Astrocyte of the cerebellum (primary cell): Measurements from ENCODE around the gene PDE10A.

Experiments
- DNase-seq: peaks from one replicate; pipeline ENCODE4 v3.0.0-alpha.2; 2011; ENCODE audit warnings: low read depth
- H3K4me3 ChIP-seq: 2 replicates; pipeline ENCODE4 v1.5.1; 2011; ENCODE audit warnings: mild to moderate bottlenecking, low read depth, low read length, moderate library complexity
- in situ Hi-C: cut with HindIII; loops from 2 replicates; pipeline ENCODE4 v1.10.0; 2017; ENCODE audit warnings: low sequenced_read_pairs
- TF ChIP-seq, protein P1 (sequence below): IDR thresholded peaks from 2 replicates; pipeline ENCODE4 v1.5.1; 2012; ENCODE audit warnings: low read length, low read depth, moderate library complexity, mild to moderate bottlenecking; ENCODE audit errors: missing control alignments

The PDE10A gene

GRCh38 chr6:165456286-165456685 lies 206.8 kb downstream of the PDE10A start:
- no peak overlapping the region for H3K4me3 ChIP-seq
- in situ Hi-C loops: no loop called here
- no peak for DNase-seq
- TF ChIP-seq, protein P1, sequence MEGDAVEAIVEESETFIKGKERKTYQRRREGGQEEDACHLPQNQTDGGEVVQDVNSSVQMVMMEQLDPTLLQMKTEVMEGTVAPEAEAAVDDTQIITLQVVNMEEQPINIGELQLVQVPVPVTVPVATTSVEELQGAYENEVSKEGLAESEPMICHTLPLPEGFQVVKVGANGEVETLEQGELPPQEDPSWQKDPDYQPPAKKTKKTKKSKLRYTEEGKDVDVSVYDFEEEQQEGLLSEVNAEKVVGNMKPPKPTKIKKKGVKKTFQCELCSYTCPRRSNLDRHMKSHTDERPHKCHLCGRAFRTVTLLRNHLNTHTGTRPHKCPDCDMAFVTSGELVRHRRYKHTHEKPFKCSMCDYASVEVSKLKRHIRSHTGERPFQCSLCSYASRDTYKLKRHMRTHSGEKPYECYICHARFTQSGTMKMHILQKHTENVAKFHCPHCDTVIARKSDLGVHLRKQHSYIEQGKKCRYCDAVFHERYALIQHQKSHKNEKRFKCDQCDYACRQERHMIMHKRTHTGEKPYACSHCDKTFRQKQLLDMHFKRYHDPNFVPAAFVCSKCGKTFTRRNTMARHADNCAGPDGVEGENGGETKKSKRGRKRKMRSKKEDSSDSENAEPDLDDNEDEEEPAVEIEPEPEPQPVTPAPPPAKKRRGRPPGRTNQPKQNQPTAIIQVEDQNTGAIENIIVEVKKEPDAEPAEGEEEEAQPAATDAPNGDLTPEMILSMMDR: no peak

DNA sequence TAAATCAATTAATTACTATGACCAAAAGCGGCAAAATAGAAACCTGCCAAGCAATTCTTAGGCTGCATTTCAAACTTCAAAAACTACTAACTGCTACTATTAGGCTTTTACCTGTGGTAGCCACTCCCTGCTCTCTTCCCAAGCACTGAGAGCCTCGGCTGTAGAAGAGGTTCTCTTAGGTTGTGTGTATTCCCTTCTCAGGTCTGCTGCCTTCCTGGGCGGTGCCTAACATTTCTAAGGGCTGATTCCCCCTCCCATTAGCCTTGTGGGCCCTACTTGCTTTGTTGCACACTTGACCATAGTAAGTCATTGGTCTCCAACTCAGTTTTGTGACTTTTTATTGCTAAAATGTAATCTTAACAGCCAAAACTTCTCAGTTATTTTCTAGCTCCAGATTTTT lies 207.6 kb downstream of the PDE10A start:
- in situ Hi-C loops: no loop called here
- TF ChIP-seq, protein P1: no peak
- no peak overlapping the region for H3K4me3 ChIP-seq
- no peak for DNase-seq

GRCh38 chr6:165453395-165453794 lies 209.6 kb downstream of the PDE10A start:
- in situ Hi-C loops: no loop called here
- TF ChIP-seq, protein P1: no peak
- DNase-seq: no peak
- no peak overlapping the region for H3K4me3 ChIP-seq

GRCh38 chr6:165451838-165452237 lies 211.2 kb downstream of the PDE10A start:
- no peak for DNase-seq
- TF ChIP-seq, protein P1: no peak
- no peak overlapping the region for H3K4me3 ChIP-seq
- in situ Hi-C loops: no loop called here

DNA sequence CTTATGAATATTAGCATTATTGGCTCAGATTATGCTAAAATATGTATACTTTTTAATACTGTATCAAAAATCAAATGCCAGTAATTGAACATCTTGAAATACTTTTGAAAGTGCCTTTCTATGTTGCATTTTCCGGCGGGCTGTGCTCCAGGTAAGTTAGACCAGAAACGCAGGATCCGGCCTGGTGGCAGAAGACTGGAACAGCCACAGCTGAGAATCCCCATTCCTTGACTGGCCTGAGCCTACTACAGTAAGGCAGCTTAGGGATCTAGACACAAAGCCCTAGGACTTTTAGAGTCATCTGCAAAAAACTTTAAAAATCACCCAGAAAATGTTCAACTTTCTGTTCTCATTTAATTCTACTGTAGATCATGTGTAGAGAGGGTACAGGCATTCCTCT lies 214.8 kb downstream of the PDE10A start:
- DNase-seq: no peak
- TF ChIP-seq, protein P1: no peak
- no peak overlapping the region for H3K4me3 ChIP-seq
- in situ Hi-C loops: no loop called here

DNA sequence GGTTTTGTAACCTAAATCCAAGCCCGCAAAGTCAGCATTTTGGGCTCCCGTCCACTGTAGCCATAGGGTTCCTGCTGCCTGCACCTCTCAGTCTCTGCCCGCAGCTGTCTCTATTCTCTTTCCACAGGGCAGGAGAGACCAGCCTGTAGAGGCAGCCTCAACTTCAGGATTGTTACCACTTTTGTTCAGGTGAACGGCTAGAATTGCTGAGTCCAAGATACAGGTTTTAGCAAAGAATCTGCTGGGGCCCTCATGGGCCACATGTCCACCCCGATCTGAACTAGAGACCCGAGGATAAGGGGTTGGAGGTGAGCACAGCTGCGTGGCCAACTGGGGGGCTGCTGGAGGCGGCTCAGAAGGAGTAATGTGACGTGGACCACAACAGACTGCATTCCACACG lies 215.9 kb downstream of the PDE10A start:
- TF ChIP-seq, protein P1: no peak
- DNase-seq: no peak
- H3K4me3 ChIP-seq: no peak overlapping the region
- in situ Hi-C loops: no loop called here

DNA sequence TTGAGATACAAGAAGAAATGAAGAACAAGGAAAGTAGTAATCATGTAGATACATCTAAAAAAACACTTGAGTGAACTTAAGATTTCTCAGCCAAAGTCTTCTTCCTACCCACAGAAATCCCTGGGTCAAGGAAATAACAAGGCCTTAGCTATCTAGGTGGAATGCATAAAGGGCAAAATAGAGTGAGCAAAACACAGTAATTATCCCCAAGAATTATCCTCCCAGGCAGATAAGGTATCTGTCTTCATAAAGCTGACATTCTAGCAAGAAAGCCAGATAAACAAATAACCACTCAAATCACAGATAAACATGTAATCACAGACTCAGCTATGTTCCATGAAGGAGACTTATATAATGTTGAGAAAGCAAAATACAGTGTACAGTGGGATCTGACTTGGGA lies 216.7 kb downstream of the PDE10A start:
- no peak for DNase-seq
- TF ChIP-seq, protein P1: no peak
- in situ Hi-C loops: no loop called here

More for the DNA sequence above, 216.7 kb downstream of the PDE10A start:
- no peak overlapping the region for H3K4me3 ChIP-seq
